HK-2 (cell line): ENCODE results near the gene CD58.

Experiments used
- DNase-seq: peaks from one replicate; pipeline ENCODE4 v3.0.0-alpha.2; 2018; ENCODE audit not compliant: unreplicated experiment

Gene CD58

DNA sequence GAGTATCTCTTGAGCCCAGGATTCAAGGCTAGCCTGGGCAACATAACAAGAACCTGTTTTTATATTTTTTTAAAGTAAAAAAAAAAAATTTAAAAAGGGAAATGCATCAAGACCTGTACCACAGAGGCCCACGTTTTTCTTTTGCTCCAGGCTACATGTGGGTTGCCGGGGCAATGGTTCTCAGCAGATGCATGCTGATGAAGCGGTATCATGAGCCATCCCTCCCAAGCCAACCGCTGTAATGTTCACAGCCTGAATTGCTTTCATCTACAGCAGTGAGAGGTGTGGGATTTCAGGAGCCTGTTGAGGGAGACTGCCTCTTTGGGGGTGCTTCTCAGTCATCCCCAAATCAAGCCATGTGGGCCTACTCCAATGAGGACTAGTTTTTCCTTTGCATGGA, 60.5 kb downstream of the CD58 start:
- DNase-seq = no peak

DNA sequence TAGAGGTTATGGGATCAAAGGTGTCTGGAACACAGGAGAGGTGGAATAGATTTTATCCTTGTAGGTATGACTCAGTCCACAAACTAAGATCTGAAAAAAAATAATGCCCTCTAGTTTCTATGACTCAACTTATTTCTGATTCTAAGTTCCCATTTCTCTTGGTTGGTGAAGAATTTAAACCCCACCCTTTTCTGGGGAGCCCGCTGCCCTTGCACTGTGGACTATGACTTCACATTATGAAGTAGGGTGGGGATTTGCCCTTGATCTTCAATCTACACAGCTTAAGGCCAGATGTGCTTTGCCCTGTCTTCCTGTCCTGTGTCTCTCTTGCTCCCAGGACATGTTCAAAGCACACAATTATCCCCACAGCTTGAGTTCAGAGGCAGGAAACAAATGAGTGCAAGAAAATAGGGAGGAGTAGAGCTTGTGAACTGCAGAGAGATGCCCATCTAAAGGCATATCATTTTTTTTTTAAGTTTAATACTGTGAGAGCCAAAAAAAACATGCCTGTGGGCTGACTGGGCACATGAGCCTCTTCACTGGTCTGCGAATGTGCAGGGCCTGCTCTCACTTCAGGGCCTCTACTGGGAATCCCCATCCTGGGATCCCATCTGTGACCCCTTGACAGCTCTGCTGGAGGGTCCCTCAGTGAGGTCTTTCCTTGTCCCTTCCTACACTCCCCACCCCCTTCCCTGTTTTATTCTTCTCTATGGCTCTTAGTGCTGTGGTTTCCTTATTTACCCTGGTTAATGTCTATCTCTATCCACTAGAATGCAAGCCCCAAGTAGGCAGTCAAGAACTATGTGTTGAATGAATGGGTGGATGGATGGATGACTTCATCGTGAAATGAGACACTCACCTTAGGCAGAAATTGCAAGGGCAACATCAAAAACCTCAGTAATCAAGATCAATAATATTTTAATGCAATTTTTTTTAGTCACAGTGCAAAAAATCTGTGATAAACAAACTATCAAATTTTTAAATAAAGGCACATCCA, 61.5 kb downstream of the CD58 start:
- DNase-seq = peak; percentile 55

DNA sequence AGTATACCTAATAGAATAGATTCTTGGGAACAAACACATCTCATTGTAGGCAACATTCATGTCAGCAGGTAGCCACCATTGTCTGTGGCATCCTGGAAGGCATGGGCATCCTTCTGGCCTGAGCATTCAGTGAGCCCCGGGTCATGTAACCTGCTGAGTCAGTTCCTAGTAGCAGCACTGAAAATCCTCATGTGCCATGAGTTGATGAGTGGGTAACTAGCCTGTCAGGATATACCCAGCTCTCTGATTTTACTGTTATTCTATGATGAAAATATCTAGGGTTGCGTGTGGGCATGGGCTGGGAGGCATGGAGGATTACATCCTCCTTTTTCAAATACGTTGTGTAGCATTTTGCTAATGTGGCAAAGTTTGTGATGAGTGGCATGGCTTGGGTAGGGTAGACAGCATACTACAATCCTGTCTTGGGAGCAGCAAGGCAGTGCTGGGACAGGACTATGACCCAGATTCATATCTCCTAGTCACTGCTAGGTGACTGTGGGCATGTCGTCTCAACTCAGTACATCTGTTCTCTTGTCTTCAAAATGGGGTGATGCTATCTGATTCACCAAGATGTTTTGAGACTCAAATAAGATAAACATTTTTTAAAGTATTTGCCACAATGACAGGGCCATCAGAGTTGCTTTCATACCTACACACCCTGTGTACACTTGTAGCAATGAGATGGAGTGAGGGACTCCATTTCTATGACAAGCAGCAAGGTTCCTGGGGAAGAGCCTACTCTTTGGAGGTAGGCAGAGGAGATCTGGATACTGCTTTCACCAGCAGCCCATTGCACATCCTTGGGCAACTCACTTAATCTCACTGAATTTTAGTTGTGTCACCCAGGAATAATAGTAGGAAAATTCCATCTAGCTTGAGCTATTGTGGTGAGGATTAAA, 62.5 kb downstream of the CD58 start:
- DNase-seq = no peak

DNA sequence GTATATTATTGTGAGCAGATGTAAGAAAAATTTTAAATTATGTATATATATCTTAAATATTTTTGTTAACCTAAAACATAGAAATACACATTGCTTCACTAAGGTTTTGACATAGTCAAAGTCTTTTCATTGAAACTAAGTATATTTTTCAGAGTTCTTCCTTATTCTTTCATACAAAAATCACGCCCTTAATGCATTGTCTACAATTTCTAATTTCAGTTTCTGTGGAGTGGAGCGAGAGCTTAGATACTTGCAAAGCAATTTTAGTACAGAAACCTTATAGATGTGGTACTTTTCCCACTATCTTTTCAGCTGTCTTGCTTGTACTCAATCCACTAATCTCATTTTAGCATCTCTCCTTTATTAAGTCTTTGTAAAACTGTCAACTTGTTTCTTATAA, 63.2 kb downstream of the CD58 start:
- DNase-seq = no peak

DNA sequence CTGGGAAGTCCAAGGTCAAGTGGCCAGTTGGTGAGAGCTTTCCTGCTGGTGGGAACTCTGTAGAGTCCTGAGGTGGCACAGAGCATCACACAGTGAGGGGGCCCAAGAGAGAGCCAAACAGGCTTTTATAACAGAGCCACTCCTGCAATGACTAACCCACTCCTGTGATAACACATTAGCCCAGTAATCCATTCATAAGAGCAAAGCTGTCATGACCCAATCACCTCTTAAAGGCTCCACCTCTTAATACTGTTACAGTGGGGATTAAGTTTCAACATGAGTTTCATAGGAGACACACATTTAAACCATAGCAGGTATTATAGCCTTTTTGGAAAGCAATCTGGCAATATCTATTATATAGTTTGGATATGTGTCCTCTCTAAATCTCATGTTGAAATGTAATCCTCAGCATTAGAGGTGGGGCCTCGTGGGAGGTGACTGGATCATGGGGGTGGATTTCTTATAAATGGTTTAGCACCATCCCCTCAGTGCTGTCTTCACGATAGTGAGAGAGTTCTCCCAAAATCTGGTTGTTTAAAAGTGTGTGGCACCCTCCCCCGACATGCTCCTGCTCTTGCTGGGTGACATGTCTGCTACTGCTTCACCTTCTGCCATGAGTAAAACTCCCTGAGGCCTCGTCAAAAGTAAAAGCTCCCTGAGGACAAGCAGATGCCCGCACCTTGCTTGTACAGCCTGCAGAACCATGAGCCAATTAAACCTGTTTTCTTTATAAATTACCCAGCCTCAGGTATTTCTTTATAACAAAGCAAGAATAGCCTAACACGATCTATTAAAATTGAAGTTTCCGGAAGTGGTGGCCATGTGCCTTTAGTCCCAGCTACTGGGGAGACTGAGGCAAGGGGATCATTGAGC, 64.5 kb downstream of the CD58 start:
- peak; percentile 35 for DNase-seq

DNA sequence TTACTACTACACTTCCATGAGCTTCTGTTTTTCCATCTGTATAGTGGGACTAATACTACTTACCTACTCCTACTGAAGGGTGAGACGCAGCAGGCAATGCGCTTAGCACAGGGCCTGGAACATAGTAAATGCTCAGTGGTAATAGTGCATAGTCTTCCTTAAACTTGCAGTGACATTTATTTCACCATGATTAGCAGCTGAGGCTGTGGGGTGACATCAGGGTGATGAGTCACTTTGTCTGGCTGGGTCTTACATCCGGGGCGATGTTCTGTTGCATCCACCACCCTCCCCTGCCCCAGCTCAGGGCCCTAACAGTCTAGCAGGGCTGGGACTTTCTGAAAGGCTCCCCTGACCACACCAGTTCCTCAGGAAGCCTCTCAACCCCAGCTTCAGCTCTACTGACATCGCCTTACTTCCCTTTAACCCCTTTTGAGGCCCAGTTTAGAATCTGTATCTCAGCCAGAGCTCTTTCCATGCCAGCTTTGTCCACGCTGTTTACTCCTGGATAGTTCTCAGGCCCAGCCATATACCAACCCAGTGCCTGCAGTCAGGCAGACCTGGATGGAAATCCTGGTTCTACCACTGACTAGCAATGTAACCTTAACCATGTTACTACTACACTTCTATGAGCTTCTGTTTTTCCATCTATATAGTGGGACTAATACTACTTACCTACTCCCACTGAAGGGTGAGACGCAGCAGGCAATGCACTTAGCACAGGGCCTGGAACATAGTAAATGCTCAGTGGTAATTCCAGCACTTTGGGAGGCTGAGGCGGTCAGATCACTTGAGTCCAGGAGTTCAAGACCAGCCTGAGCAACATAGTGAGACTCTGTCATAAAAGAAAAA, 66.3 kb downstream of the CD58 start:
- DNase-seq = peak; percentile 68

DNA sequence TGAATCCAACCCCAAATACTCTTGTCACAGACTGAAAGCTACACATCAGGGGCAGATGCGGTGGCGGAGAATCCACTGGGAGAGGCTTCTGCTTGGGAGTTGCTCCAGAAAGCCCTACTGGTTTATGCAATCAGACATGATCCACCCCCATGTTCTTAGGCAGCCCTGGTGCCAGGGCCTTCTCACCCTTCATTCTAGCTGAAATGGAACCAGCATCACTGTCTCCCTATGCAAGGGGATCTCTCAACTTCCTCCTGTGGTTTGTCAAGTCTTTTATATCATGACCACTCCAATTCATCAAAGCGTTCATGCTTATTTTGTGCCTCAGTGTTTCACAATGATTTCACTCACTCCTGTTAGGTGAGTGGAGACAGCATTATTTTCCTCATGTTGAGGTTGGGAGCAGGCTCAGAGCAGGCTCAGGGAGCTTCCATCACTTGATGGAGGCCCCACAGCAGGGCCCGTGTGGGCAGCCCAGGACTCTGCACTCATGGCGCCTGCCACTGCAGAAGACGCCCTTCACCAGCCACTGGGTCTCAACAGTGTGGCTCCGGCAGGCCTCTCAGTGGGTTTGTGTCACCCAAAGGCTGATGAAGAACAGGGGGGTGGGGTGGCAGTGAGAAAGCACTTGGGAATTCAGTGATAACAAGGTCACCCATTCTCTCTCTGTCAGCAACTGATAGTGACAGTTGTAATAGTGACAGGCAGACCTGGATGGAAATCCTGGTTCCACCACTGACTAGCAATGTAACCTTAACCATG, 67.1 kb downstream of the CD58 start:
- no peak for DNase-seq

DNA sequence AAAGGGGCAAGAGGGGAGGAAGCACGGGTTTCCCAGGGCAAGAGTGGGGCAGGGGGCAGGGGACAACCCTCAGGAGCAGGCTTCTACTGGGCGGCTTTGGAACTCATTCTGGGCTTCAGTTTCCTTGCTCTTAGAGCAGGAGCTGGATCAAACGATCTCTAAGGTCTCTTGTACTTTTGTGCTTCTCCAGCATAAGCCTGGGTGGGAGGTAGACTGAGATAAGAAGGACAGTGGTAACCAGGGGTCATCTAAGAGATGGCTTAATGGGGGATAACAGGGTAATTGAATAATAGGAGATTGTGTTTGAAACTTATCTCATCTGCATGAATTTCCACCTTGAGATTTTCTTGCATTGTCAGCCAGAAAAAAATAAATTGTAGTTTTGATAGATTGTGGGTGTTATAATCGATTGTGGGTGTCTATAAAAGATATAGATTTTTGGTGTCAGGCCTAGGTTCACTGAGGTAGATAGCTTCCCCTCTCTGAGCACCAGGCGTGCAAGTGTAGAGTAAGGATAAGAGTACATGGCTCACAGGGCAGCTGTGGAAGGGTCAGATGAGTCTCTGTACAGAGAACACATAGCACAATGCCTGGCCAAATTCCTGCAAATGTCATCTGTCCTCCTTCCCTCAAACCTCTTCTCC, 68.0 kb downstream of the CD58 start:
- DNase-seq = no peak

DNA sequence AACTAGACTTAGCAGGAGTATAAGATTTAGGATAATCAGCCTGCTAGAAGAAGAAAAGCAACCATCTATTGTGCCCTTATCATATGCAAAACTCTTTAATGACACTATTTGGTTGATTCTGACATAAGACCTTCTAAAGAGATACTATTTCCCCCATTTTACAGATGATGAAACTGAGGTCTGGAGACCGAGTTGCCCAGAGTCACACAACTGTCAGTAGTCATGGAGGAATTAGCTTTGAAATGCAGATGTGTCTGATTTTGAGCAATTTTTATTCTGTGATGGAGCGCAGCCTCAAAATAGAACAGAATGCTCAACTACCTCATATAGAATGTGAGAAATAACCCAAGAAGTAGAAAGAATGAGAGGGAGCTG, 69.0 kb downstream of the CD58 start:
- no peak for DNase-seq

DNA sequence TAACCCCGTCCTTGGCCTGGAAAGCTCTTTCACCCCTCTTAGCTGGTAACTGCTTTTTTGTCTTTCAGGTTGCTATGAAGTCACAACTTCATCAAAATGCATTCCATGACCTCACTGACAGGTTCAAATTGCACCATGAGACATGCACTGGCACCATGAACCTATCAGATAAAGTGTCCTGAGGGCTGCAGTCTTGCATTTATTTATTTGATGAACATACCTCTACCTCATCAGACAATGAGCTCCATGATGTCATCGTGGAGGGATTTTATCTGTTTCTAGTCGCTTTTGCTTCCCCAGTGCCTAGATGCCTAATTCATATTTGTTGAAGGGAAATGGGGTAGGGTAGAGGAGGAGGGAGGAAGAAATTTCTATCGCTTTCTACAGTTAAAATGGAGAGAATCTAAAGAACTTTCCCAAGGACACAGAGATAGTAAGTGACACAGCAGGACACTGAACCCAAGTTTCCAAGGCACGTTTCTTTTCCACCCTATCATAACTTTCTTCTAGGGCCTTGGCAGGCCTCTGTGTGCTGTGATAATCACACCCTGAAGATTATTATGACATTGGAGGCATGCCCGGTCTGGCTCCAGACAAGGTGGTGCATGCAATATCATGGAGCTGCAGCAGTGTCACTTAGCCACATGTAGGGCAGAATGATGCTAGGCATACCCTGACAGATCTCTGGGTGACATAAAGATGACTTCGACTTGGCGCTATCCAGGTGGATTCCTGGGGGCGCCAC, 69.5 kb downstream of the CD58 start:
- DNase-seq = no peak

DNA sequence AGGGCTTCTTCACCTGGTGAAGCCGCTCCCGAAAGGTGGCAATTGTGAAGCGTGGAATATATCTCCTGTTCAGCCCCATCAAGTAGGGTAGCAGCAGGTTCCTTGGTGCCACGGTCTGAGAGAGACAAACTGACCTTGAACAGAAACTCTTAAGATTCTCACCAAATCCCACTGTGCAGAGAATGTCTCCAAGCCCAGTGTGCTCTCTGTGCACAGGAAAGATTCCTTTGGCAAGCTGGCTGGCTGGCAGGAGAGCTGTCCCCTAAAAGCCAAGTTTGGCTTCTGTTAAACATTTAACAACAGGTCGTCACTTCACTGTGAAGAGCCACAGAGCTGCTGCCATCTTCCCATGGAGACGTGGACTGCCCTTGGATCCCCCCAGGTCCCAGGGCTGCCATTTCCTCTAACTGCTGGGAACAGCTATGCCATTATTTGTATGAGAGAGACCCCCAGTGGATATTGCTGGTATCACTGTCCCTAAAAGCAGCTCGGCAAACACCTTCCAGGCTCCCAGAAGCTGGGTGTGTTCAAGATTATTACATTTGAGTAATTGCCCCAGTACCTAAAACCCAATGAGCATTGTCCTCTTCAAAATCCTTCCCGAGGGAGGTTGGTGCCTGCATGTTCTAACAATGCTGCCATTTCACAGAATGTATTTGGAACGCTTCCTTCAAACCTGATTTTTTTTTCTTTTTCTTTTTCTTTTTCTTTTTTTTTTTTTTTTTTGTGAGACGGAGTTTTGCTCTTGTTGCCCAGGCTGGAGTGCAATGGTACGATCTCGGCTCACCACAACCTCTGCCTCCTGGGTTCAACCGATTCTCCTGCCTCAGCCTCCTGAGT, 71.8 kb downstream of the CD58 start:
- DNase-seq = peak; percentile 48

DNA sequence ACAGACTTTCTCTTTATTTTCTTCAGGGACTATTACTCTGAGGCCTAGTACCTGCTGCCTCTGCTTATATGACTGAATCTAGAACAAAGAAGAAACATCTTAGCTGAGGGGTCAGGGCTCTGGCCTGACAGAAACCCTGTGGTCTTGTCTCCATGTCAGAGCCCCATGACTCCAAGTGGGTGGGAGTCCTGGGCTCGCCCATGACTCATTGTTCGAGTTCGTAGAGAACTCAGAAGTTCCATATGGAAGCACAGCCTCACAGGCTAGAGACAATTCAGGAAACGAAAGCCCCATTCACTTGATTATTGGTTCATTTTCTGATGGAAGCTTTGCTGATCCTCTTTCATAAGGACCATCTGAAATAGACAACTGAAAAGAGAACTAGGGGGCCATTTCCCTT, 73.2 kb downstream of the CD58 start:
- no peak for DNase-seq

DNA sequence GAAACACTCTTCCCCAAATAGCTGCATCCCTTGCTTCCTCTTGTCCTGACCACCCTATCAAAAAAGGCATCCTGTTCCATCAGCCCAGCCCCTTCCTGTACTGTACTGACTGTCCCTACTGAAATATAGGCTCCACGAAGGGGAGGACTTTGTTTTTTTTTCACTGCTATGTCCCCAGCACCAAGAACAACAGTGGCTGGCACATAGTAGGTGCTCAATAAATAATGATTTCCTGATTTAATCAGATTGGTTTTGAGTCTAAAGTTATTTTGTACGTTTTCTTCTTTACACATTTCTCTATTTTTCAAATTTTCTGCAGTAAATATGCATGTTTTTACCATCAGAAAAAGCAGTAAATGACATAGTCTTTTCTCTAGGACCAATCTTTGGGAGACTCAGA, 73.9 kb downstream of the CD58 start:
- DNase-seq = no peak

DNA sequence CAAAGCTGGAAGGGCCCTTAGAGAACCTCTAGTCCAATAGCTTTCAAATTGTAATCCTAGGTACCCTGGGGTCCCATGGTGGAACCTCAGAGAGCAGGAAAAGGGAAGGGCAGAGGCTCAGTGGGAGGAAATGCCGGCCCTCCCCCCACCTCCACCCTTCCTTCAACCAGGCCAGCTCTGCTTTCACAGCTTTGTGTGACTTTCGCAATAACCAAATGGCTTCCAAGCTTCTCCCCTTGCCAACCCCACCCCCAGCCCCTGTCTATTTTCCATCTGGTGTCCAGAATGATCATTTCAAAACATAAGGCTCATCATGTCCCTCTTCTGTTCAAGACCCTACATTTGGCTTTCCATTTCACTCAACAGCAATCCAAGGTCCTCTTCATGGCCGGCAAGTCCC, 74.4 kb downstream of the CD58 start:
- DNase-seq = no peak

DNA sequence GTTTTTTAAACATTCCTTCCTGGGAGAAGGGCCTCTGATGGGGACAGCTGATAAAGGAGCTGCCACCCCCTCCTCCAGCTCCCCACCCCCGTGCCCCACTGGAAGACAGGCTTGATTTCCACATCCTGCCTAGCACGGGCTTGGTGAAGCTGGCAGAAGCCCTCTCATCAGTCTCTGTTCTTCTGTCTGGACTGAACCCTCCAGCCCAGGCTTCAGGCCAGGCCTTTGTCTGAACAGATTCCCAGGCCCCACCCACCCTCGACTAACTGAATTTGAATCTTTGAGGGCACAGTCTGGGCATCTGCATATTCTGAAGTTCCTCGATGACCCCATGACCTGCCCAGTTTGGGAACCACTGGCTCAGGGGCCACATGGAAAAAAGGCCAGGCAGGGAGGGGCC, 75.3 kb downstream of the CD58 start:
- DNase-seq = no peak

DNA sequence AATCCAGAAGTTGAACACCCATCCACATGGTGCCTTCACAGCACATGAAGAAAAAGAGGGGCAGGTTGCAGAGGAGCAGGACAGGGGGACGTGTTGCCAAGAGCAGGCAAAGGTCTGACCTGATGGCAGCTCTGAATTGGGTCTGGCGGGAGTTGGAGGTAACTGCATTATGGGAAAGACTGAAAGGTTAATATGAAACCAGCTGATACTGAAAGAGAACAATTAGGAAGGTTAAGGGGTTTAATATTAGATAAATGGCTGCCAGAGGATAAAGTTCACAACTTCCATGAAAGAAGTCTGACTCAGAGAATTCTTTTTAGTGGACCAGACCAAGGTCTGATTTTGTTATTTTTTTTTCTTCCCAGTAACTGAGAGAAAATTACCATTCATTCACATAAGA, 76.1 kb downstream of the CD58 start:
- DNase-seq = no peak

DNA sequence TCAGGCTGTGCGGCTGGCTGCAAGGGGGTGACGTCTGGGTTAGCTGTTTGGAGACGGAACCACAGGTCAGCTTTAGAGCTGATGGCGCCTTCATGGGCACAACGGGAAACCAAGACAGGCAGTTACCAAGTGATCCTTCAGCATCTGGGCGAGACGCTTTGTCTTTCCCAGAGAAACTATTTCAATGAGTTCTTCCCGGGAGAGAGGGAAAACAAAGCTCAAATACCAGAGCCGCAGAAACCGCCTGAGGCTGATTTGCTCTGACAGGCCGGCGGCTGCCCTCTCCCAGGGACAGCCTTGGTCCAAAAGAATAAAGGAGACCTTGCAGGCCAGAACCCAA, 76.5 kb downstream of the CD58 start:
- DNase-seq = no peak
